HepG2 (cell line): Measurements from ENCODE around the gene RASL12. TPM values are rescaled to one million over a fixed set of nuclear protein-coding genes. Genes with fewer than 3 reads are reported as not detected.

ENCODE experiments used
- DMAP1 ChIP-seq: IDR thresholded peaks from 2 replicates; pipeline ENCODE4 v1.6.1; 2016
- ELF4 ChIP-seq: sonication (generic); formaldehyde crosslinking; IDR thresholded peaks from 2 replicates; pipeline ENCODE4 v1.5.0; 2020; ENCODE audit warnings: missing genetic modification reagents, mild to moderate bottlenecking, moderate library complexity, borderline replicate concordance
- ERF ChIP-seq: IDR thresholded peaks from 2 replicates; pipeline ENCODE4 v1.6.1; 2018; ENCODE audit warnings: missing biosample characterization, missing genetic modification reagents
- ETV5 ChIP-seq: IDR thresholded peaks from 2 replicates; pipeline ENCODE4 v1.6.1; 2018; ENCODE audit warnings: missing biosample characterization, missing genetic modification reagents, inconsistent platforms, borderline replicate concordance
- KLF11 ChIP-seq: IDR thresholded peaks from 2 replicates; pipeline ENCODE4 v1.6.1; 2016; ENCODE audit warnings: missing compliant biosample characterization
- MED1 ChIP-seq: sonication (generic); formaldehyde crosslinking; IDR thresholded peaks from 2 replicates; pipeline ENCODE4 v1.4.0; 2020; ENCODE audit warnings: missing genetic modification reagents
- MTA1 ChIP-seq: sonication (generic); formaldehyde crosslinking; IDR thresholded peaks from 2 replicates; pipeline ENCODE4 v1.4.0; 2020; ENCODE audit warnings: missing genetic modification reagents, mild to moderate bottlenecking, borderline replicate concordance
- MXD3 ChIP-seq: IDR thresholded peaks from 2 replicates; pipeline ENCODE4 v1.6.1; 2016; ENCODE audit warnings: mild to moderate bottlenecking, missing biosample characterization, missing genetic modification reagents
- MZF1 ChIP-seq: sonication (generic); formaldehyde crosslinking; IDR thresholded peaks from 2 replicates; pipeline ENCODE4 v1.8.1; 2023; ENCODE audit warnings: mild to moderate bottlenecking, missing genetic modification reagents, borderline replicate concordance
- NCOA5 ChIP-seq: sonication (generic); formaldehyde crosslinking; IDR thresholded peaks from 2 replicates; pipeline ENCODE4 v1.4.0; 2020; ENCODE audit warnings: missing genetic modification reagents
- SRF ChIP-seq: IDR thresholded peaks from 2 replicates; pipeline ENCODE4 v1.6.1; 2011; ENCODE audit warnings: mild to moderate bottlenecking, low read depth, low read length, moderate library complexity
- ZBTB44 ChIP-seq: sonication (generic); formaldehyde crosslinking; IDR thresholded peaks from 2 replicates; pipeline ENCODE4 v1.4.0; 2020; ENCODE audit warnings: missing genetic modification reagents
- ZFX ChIP-seq: sonication (generic); formaldehyde crosslinking; IDR thresholded peaks from 2 replicates; pipeline ENCODE4 v1.4.0; 2020; ENCODE audit warnings: mild to moderate bottlenecking, low read depth, missing genetic modification reagents, moderate library complexity
- ZNF101 ChIP-seq: sonication (generic); formaldehyde crosslinking; IDR thresholded peaks from 2 replicates; pipeline ENCODE4 v1.4.0; 2020; ENCODE audit warnings: mild to moderate bottlenecking, low read depth, missing genetic modification reagents, borderline replicate concordance
- ZNF350 ChIP-seq: sonication (generic); formaldehyde crosslinking; IDR thresholded peaks from 2 replicates; pipeline ENCODE4 v1.4.0; 2020; ENCODE audit warnings: mild to moderate bottlenecking, low read depth, missing genetic modification reagents, borderline replicate concordance
- ZNF512 ChIP-seq: sonication (generic); formaldehyde crosslinking; IDR thresholded peaks from 2 replicates; pipeline ENCODE4 v1.4.0; 2020; ENCODE audit warnings: mild to moderate bottlenecking, missing genetic modification reagents
- ZNF746 ChIP-seq: sonication (generic); formaldehyde crosslinking; IDR thresholded peaks from 2 replicates; pipeline ENCODE4 v1.8.0; 2022; ENCODE audit warnings: mild to moderate bottlenecking, missing genetic modification reagents
- polyA plus RNA-seq, 8 experiments: library from polyadenylated mRNA; depleted of rRNA in 3 of 8; stranded (reverse) in 7 of 8; unstranded in 1 of 8; fragments of >200 nt; fragmentation: Illumina TruSeq in 4 of 8; extraction: Trizol in 4 of 8; gene quantifications; 2 replicates each; pipeline versions ENCODE4 v1.2.1 to v1.2.3, GENCODE V29; 2011 to 2016; ENCODE audit warnings: low read depth in 4 of 8, missing spikeins in 1 of 8, mixed read lengths in 1 of 8; ENCODE audit not compliant: insufficient read depth in 1 of 8
- total RNA-seq, 5 experiments: library from RNA; depleted of rRNA; stranded (reverse); fragments of >200 nt; fragmentation: Illumina TruSeq; extraction: Trizol; gene quantifications; 2 replicates each; pipeline ENCODE4 v1.2.3, GENCODE V29; 2016; ENCODE audit warnings: low read depth in 1 of 5
- TF ChIP-seq, protein P1 (sequence below), 2 experiments: sonication (generic) in 1 of 2; formaldehyde crosslinking in 1 of 2; IDR thresholded peaks; 2 replicates each; pipeline versions ENCODE4 v1.5.1 to v1.6.1; 2011 to 2020; ENCODE audit warnings: borderline replicate concordance in 1 of 2, low read depth in 1 of 2, low read length in 1 of 2, mild to moderate bottlenecking in 1 of 2, missing genetic modification reagents in 1 of 2, moderate library complexity in 1 of 2
- TF ChIP-seq, protein P2 (sequence below): sonication (generic); formaldehyde crosslinking; IDR thresholded peaks from 2 replicates; pipeline ENCODE4 v1.5.0; 2020; ENCODE audit warnings: missing genetic modification reagents
- TF ChIP-seq, protein P3 (sequence below): sonication (generic); formaldehyde crosslinking; IDR thresholded peaks from 2 replicates; pipeline ENCODE4 v1.4.0; 2020; ENCODE audit warnings: mild to moderate bottlenecking, missing genetic modification reagents, borderline replicate concordance

RASL12 gene
- total and polyA plus RNA-seq, 2 of the 13 experiments (the other 11 are each of a cell fraction or from before 2014, with no cell fraction given), result 0.16 to 0.55 TPM

GRCh38 chr15:65056868-65057548 lies 10.8 kb downstream of the RASL12 start (continued):
- TF ChIP-seq ETV5 (CRISPR knock-in tag) (peak; percentile 10; the same call in 1 of the 2 replicates), SRF (no peak), ERF (CRISPR knock-in tag) (peak; percentile 77), MTA1 (CRISPR knock-in tag) (peak; percentile 91), MED1 (CRISPR knock-in tag) (peak; percentile 66), MZF1 (CRISPR knock-in tag) (no peak), ZNF101 (CRISPR knock-in tag) (no peak), NCOA5 (CRISPR knock-in tag) (no peak), ZFX (CRISPR knock-in tag) (peak; percentile 87), ZBTB44 (CRISPR knock-in tag) (no peak), MXD3 (CRISPR knock-in tag) (no peak), ZNF512 (CRISPR knock-in tag) (no peak), KLF11 (no peak), ELF4 (CRISPR knock-in tag) (no peak), ZNF746 (CRISPR knock-in tag) (0 out of 2 replicates have a peak, but pooled peaks have one; percentile 53), ZNF350 (peak; percentile 41; the same call in 1 of the 2 replicates), DMAP1 (CRISPR knock-in tag) (peak; percentile 34; the same call in 1 of the 2 replicates)
- TF ChIP-seq, protein P1, sequence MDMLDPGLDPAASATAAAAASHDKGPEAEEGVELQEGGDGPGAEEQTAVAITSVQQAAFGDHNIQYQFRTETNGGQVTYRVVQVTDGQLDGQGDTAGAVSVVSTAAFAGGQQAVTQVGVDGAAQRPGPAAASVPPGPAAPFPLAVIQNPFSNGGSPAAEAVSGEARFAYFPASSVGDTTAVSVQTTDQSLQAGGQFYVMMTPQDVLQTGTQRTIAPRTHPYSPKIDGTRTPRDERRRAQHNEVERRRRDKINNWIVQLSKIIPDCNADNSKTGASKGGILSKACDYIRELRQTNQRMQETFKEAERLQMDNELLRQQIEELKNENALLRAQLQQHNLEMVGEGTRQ (IDR thresholded peaks at IDR 0.05; ENCODE audit: low read depth, low read length), result peak; percentile 19; the same call in 1 of the 2 replicates
- TF ChIP-seq, protein P1 (CRISPR knock-in tag; IDR thresholded peaks at IDR 0.05; ENCODE audit: borderline replicate concordance), result 0 out of 2 replicates have a peak, but pooled peaks have one; percentile 48
- TF ChIP-seq, protein P2, sequence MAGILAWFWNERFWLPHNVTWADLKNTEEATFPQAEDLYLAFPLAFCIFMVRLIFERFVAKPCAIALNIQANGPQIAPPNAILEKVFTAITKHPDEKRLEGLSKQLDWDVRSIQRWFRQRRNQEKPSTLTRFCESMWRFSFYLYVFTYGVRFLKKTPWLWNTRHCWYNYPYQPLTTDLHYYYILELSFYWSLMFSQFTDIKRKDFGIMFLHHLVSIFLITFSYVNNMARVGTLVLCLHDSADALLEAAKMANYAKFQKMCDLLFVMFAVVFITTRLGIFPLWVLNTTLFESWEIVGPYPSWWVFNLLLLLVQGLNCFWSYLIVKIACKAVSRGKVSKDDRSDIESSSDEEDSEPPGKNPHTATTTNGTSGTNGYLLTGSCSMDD (CRISPR knock-in tag), result no peak
- TF ChIP-seq, protein P3, sequence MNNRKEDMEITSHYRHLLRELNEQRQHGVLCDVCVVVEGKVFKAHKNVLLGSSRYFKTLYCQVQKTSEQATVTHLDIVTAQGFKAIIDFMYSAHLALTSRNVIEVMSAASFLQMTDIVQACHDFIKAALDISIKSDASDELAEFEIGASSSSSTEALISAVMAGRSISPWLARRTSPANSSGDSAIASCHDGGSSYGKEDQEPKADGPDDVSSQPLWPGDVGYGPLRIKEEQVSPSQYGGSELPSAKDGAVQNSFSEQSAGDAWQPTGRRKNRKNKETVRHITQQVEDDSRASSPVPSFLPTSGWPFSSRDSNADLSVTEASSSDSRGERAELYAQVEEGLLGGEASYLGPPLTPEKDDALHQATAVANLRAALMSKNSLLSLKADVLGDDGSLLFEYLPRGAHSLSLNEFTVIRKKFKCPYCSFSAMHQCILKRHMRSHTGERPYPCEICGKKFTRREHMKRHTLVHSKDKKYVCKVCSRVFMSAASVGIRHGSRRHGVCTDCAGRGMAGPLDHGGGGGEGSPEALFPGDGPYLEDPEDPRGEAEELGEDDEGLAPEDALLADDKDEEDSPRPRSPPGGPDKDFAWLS (CRISPR knock-in tag), result no peak
